Transverse colon (tissue), 4 donors: Measurements from ENCODE around the gene LIMCH1.

Source experiments
- POLR2AphosphoS5 ChIP-seq, 3 donors: sonication (generic); formaldehyde crosslinking; IDR thresholded peaks; one replicate each; pipeline ENCODE4 v1.6.1; 2016; ENCODE audit warnings: antibody characterized with exemption in 3 of 3
- TF ChIP-seq, protein P1 (sequence below), 5 experiments: fragments of 200-600 bp in 3 of 5; fragments of 450-650 bp in 2 of 5; sonication (generic) in 3 of 5; IDR thresholded peaks; 1 replicate in 2 of 5; 2 replicates in 3 of 5; pipeline ENCODE4 v1.5.1; 2016 to 2017; ENCODE audit warnings: antibody characterized with exemption in 5 of 5, inconsistent platforms in 3 of 5, mild to moderate bottlenecking in 2 of 5, moderate library complexity in 1 of 5

DNA sequence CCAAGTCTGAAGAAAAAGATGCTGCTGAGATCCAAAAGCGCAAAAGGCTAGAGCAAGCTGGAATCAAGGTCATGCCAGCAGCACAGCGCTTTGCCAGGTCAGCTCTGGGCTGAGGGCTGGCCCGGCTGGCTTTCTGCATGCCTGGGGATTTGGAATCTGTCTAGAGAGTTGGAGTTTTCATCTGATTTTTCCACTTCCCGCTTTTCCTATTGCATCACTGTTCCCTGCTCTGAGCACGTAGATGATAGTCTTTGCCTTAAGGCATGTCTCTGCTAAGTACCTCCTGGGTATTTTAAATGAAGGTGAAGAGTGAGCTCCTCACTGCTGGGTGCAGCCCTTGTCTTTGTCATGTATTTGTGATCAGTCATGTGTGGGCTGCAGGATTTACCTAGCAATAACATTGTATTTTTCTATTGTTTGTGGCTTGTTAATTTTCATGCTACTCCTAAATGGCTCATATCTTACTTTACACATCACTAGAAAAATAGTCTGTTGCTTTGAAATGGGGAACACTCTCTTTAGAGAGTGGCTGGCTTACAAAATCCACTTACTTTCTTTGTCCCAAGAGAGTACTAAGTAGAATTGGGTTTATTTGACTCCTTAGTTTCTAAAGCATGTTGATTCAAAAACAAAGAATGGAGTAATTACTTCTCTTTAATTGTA is 82.8 kb downstream of the LIMCH1 start:
- TF ChIP-seq, protein P1, sequence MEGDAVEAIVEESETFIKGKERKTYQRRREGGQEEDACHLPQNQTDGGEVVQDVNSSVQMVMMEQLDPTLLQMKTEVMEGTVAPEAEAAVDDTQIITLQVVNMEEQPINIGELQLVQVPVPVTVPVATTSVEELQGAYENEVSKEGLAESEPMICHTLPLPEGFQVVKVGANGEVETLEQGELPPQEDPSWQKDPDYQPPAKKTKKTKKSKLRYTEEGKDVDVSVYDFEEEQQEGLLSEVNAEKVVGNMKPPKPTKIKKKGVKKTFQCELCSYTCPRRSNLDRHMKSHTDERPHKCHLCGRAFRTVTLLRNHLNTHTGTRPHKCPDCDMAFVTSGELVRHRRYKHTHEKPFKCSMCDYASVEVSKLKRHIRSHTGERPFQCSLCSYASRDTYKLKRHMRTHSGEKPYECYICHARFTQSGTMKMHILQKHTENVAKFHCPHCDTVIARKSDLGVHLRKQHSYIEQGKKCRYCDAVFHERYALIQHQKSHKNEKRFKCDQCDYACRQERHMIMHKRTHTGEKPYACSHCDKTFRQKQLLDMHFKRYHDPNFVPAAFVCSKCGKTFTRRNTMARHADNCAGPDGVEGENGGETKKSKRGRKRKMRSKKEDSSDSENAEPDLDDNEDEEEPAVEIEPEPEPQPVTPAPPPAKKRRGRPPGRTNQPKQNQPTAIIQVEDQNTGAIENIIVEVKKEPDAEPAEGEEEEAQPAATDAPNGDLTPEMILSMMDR (IDR thresholded peaks at IDR 0.05) = no peak
- TF ChIP-seq POLR2AphosphoS5 (IDR thresholded peaks at IDR 0.05) = no peak
